ENCODE measurements around the gene PLET1. TPM values are rescaled to one million over a fixed set of nuclear protein-coding genes. Genes with fewer than 3 reads are reported as not detected.

Gene PLET1
- total RNA-seq, 2 donors from 2014 or later, result not detected

DNA sequence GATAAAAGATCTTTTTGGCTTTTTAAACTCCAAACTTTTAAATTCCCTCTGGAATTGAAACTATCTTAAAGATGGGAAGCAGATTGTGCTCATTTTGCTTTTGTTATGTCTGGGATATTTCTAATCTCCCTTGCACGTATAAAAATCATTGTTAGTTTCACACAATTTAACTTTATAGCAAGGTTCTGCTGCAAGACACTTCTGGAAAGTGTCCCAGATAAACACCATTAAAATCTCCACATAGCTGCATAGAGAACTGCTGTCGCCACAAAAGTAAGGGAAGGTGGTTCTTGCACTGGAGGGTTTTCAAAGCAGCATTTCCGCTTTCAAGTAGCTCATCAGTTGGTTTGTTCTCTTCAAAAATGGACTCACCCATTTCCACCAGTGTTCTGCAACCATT is 22.6 kb downstream of the PLET1 start:
- Histone ChIP-seq H3K4me3 (no peak overlapping the region), H3K27me3 (replicated peaks; ENCODE audit: insufficient read depth) (no peaks in the 10 kb centered on the region), H3K9me3 (no peaks in the 10 kb centered on the region), H3K27ac (no peak overlapping the region), H3K4me1 (replicated peaks) (peaks cover 3% of the 10 kb centered on the region), H3K36me3 (peaks cover 0 to 13% of the 10 kb centered on the region in 2 donors)
- intact Hi-C loops (cut with DNase I), result no loop called here
- TF ChIP-seq POLR2A (IDR thresholded peaks at IDR 0.05), result no peak
- TF ChIP-seq POLR2AphosphoS5 (IDR thresholded peaks at IDR 0.05), result peak; percentile 70
- TF ChIP-seq CTCF (IDR thresholded peaks at IDR 0.05), result no peak
- 25% methylated on average over 3 of the region's 3 CpGs for WGBS
- DNase-seq (ENCODE audit: low spot score), result peak; percentile 25

DNA sequence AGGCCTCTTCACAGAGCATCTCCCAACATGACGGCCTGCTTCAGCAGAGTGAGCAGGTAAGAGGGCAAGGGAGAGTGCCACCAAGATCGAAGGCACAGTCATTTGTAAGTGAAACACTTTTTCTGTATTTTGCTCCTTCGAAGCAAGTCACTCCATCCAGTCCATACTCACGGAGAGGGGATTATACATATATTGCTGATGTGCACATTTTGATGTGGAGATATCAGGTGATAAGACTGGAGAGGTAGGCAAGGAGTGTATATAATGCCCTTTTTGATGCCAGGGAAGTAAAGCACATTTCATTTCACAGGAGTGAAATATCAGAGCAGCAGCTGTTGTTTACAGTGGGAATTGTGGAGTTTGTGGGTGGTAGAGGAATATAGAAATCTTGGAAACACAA is 23.2 kb downstream of the PLET1 start:
- H3K27me3 ChIP-seq (replicated peaks; ENCODE audit: insufficient read depth), result no peaks in the 10 kb centered on the region
- H3K9me3 ChIP-seq, result no peaks in the 10 kb centered on the region
- peaks cover 3% of the 10 kb centered on the region for H3K4me1 ChIP-seq (replicated peaks)
- TF ChIP-seq POLR2A (IDR thresholded peaks at IDR 0.05) (no peak), POLR2AphosphoS5 (IDR thresholded peaks at IDR 0.05) (no peak)
- DNase-seq (ENCODE audit: low spot score), result no peak
- H3K36me3 ChIP-seq, result peaks cover 0 to 13% of the 10 kb centered on the region in 2 donors
- H3K27ac ChIP-seq, result no peak overlapping the region
- no peak overlapping the region for H3K4me3 ChIP-seq
- 94% methylated on average over 4 of the region's 4 CpGs for WGBS
- intact Hi-C loops (cut with DNase I), result no loop called here

GRCh38 chr11:112235750-112236390 is 24.8 kb downstream of the PLET1 start:
- H3K9me3 ChIP-seq, result no peaks in the 10 kb centered on the region
- 95% methylated on average over 8 of the region's 8 CpGs for WGBS
- intact Hi-C loops (cut with DNase I), result no loop called here
- no peak for TF ChIP-seq CTCF (IDR thresholded peaks at IDR 0.05)
- no peak for TF ChIP-seq POLR2AphosphoS5 (IDR thresholded peaks at IDR 0.05)
- TF ChIP-seq POLR2A (IDR thresholded peaks at IDR 0.05), result no peak
- H3K27ac ChIP-seq, result no peak overlapping the region
- no peak for DNase-seq (ENCODE audit: low spot score)
- peaks cover 3% of the 10 kb centered on the region for H3K4me1 ChIP-seq (replicated peaks)
- H3K27me3 ChIP-seq (replicated peaks; ENCODE audit: insufficient read depth), result no peaks in the 10 kb centered on the region
- H3K4me3 ChIP-seq, result no peak overlapping the region
- H3K36me3 ChIP-seq, result peaks cover 0 to 13% of the 10 kb centered on the region in 2 donors

DNA sequence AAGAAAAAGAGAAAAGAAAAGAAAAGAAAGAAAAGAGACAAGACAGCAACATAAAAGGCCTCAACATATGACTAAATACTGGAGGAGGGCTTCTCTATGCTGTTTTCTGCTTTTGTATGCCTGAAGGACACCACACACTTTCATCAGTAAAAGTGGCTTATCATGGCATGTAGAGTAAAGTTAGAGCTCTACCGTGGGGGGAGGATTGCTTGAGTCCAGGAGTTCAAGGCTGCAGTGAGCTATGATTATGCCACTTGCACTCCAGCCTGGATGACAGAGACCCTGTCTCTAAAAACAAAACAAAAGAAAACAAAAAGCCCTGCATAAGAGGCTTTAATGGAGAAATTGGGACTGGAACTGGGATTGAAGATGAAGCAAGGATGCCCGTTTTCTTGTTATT is 28.7 kb downstream of the PLET1 start:
- DNase-seq (ENCODE audit: low spot score), result no peak
- Histone ChIP-seq H3K9me3 (no peaks in the 10 kb centered on the region), H3K4me1 (replicated peaks) (no peaks in the 10 kb centered on the region), H3K27me3 (replicated peaks; ENCODE audit: insufficient read depth) (no peaks in the 10 kb centered on the region), H3K4me3 (no peak overlapping the region), H3K27ac (no peak overlapping the region), H3K36me3 (peaks cover 0 to 11% of the 10 kb centered on the region in 2 donors)
- TF ChIP-seq CTCF (IDR thresholded peaks at IDR 0.05) (no peak), POLR2AphosphoS5 (IDR thresholded peaks at IDR 0.05) (no peak), POLR2A (IDR thresholded peaks at IDR 0.05) (no peak)
- 87% methylated on average over 2 of the region's 2 CpGs for whole genome bisulfite sequencing
- intact Hi-C loops (cut with DNase I), result no loop called here

GRCh38 chr11:112229746-112230433 is 30.8 kb downstream of the PLET1 start:
- no peak for DNase-seq (ENCODE audit: low spot score)
- Histone ChIP-seq H3K4me3 (no peak overlapping the region), H3K4me1 (replicated peaks) (no peaks in the 10 kb centered on the region), H3K27me3 (replicated peaks; ENCODE audit: insufficient read depth) (no peaks in the 10 kb centered on the region), H3K9me3 (no peaks in the 10 kb centered on the region), H3K27ac (no peak overlapping the region), H3K36me3 (no peaks in the 10 kb centered on the region)
- intact Hi-C loops (cut with DNase I), result loop anchor here (10.0 kb wide), 1 partner anchor 1055 kb away; no protein-coding TSS in a partner anchor
- TF ChIP-seq POLR2AphosphoS5 (IDR thresholded peaks at IDR 0.05) (no peak), CTCF (IDR thresholded peaks at IDR 0.05) (no peak), POLR2A (IDR thresholded peaks at IDR 0.05) (no peak)
- 76% methylated on average over 3 of the region's 3 CpGs for WGBS

Data from prostate gland (tissue), 2 donors.